ENCODE data around the gene KRR1.

- no peak for TF ChIP-seq CTCF (IDR thresholded peaks at IDR 0.05)
- TF ChIP-seq POLR2AphosphoS5 (IDR thresholded peaks at IDR 0.05; ENCODE audit: low read depth, low read length): no peak
These were observed 34.2 kb upstream of the KRR1 start for GRCh38 chr12:75545636-75546035.

Measured in SK-N-SH (cell line).